ENCODE results near the gene RAB40AL. TPM values are rescaled to one million over a fixed set of nuclear protein-coding genes. Genes with fewer than 3 reads are reported as not detected.

RAB40AL gene
- total RNA-seq, 1 experiment from 2014 or later: 0.39 TPM

DNA sequence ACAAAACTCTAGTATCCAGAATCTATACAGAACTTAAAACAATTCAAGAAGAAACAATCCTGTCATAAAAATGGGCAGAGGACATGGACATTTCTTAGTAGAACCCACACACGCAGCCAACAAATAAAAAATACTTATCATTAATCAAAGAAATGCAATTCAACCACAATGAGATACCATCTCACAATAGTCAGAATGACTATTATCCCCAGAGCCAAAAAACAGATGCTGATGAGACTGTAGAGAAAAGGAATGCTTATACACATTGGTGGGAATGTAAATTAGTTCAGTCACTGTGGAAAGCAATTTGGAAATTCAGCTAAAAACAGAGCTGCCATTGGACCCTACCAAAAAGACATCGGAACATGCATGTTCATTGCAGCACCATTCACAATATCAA is 37.9 kb downstream of the RAB40AL start:
- no peak for DNase-seq
- intact Hi-C loops (cut with micrococcal nuclease; ENCODE audit: unreplicated experiment): no loop called here
- H3K27me3 Mint-ChIP-seq (ENCODE audit: insufficient read depth, unreplicated experiment): no peaks in the 10 kb centered on the region
- no peak overlapping the region for H3K4me3 Mint-ChIP-seq (ENCODE audit: unreplicated experiment)
- ChIA-PET CTCF (no interaction called here), POLR2A (no interaction called here)
- no peak overlapping the region for H3K27ac Mint-ChIP-seq (ENCODE audit: unreplicated experiment)
- Histone ChIP-seq H3K4me1 (no peaks in the 10 kb centered on the region), H3K27me3 (replicated peaks; ENCODE audit: control insufficient read depth, insufficient read depth, low read length) (no peaks in the 10 kb centered on the region), H3K4me3 (ENCODE audit: low read depth, low read length) (no peak overlapping the region), H3K36me3 (ENCODE audit: control insufficient read depth, insufficient read depth, low read length) (no peaks in the 10 kb centered on the region), H3K9me3 (no peaks in the 10 kb centered on the region)
- BruUV-seq (replicated peaks): no TSS peak
- H3K9me3 Mint-ChIP-seq (ENCODE audit: unreplicated experiment): peaks cover 8% of the 10 kb centered on the region
- no peaks in the 10 kb centered on the region for H3K4me1 Mint-ChIP-seq (ENCODE audit: low read depth, unreplicated experiment)
- no peak for TF ChIP-seq CTCF (IDR thresholded peaks at IDR 0.05; ENCODE audit: insufficient read depth in 1 of 2, low read depth in 1 of 2, low read length in 1 of 2, severe bottlenecking in 1 of 2, unreplicated experiment in 1 of 2)
- H3K36me3 Mint-ChIP-seq (ENCODE audit: insufficient read depth, unreplicated experiment): no peaks in the 10 kb centered on the region

- no peak overlapping the region for H3K27ac Mint-ChIP-seq (ENCODE audit: unreplicated experiment)
- H3K4me1 Mint-ChIP-seq (ENCODE audit: low read depth, unreplicated experiment): no peaks in the 10 kb centered on the region
- Histone ChIP-seq H3K4me1 (no peaks in the 10 kb centered on the region), H3K27me3 (replicated peaks; ENCODE audit: control insufficient read depth, insufficient read depth, low read length) (no peaks in the 10 kb centered on the region), H3K9me3 (no peaks in the 10 kb centered on the region), H3K4me3 (ENCODE audit: low read depth, low read length) (no peak overlapping the region), H3K36me3 (ENCODE audit: control insufficient read depth, insufficient read depth, low read length) (no peaks in the 10 kb centered on the region)
- no peak for DNase-seq
- no TSS peak for BruUV-seq (replicated peaks)
- intact Hi-C loops (cut with micrococcal nuclease; ENCODE audit: unreplicated experiment): no loop called here
- H3K36me3 Mint-ChIP-seq (ENCODE audit: insufficient read depth, unreplicated experiment): no peaks in the 10 kb centered on the region
- no peaks in the 10 kb centered on the region for H3K27me3 Mint-ChIP-seq (ENCODE audit: insufficient read depth, unreplicated experiment)
- H3K9me3 Mint-ChIP-seq (ENCODE audit: unreplicated experiment): no peaks in the 10 kb centered on the region
- H3K4me3 Mint-ChIP-seq (ENCODE audit: unreplicated experiment): no peak overlapping the region
- ChIA-PET CTCF (no interaction called here), POLR2A (no interaction called here)
- no peak for TF ChIP-seq CTCF (IDR thresholded peaks at IDR 0.05; ENCODE audit: insufficient read depth in 1 of 2, low read depth in 1 of 2, low read length in 1 of 2, severe bottlenecking in 1 of 2, unreplicated experiment in 1 of 2)
These were observed 39.2 kb downstream of the RAB40AL start for GRCh38 chrX:102976286-102976685.

DNA sequence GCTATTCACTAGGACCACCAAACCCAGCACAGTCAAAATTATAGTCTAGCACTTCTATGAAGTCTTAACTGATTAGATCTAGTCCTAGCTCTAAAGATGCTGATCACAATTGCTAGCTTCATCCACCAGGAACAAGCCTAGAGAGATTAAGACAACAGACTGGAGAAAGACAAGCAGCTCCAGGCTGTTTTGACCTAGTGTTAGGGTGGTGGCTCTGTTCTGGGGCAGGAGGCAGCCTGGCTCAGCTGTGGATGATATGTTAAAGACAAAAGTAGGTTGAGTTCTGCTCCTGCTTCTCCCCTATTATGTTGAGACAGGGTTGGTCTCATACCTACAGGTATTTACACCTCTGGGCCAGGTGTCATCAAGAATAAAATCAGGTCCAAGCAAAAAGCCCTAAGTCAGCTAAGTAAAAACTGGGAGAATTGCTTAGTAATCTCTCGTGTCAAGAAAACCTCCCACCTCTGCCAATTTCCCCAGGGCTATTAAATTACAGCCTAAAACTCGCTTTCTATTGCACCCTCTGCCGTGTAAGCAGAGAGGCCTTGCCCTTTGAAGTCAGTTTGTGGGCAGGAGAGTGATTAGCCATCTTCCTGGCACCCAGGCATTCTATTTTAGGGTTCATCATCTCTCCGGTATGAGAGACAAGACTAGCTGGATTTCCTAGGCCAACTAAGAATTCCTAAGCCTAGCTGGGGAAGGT is 39.9 kb downstream of the RAB40AL start:
- POLR2A ChIA-PET: no interaction called here
- no peak overlapping the region for H3K4me3 ChIP-seq (ENCODE audit: low read depth, low read length)

More for the DNA sequence above, 39.9 kb downstream of the RAB40AL start:
- no peak overlapping the region for H3K4me3 Mint-ChIP-seq (ENCODE audit: unreplicated experiment)
- intact Hi-C loops (cut with micrococcal nuclease; ENCODE audit: unreplicated experiment): no loop called here
- Histone ChIP-seq H3K9me3 (no peaks in the 10 kb centered on the region), H3K36me3 (ENCODE audit: control insufficient read depth, insufficient read depth, low read length) (no peaks in the 10 kb centered on the region), H3K27me3 (replicated peaks; ENCODE audit: control insufficient read depth, insufficient read depth, low read length) (no peaks in the 10 kb centered on the region), H3K4me1 (no peaks in the 10 kb centered on the region)
- no peaks in the 10 kb centered on the region for H3K4me1 Mint-ChIP-seq (ENCODE audit: low read depth, unreplicated experiment)
- CTCF ChIA-PET: no interaction called here
- no peaks in the 10 kb centered on the region for H3K36me3 Mint-ChIP-seq (ENCODE audit: insufficient read depth, unreplicated experiment)
- no peak overlapping the region for H3K27ac Mint-ChIP-seq (ENCODE audit: unreplicated experiment)
- no TSS peak for BruUV-seq (replicated peaks)
- DNase-seq: no peak
- no peaks in the 10 kb centered on the region for H3K9me3 Mint-ChIP-seq (ENCODE audit: unreplicated experiment)
- no peaks in the 10 kb centered on the region for H3K27me3 Mint-ChIP-seq (ENCODE audit: insufficient read depth, unreplicated experiment)
- TF ChIP-seq CTCF (IDR thresholded peaks at IDR 0.05; ENCODE audit: insufficient read depth in 1 of 2, low read depth in 1 of 2, low read length in 1 of 2, severe bottlenecking in 1 of 2, unreplicated experiment in 1 of 2): no peak

Data from Caco-2 (cell line).